Urinary bladder (tissue), 4 donors: ENCODE results near the gene GPR156. TPM values are rescaled to one million over a fixed set of nuclear protein-coding genes. Genes with fewer than 3 reads are reported as not detected.

Experiments
- DNase-seq: peaks from one replicate; pipeline ENCODE4 v3.0.0-alpha.2; 2015; ENCODE audit errors: extremely low spot score
- H3K27ac ChIP-seq: one replicate; pipeline ENCODE4 v1.5.1; 2013; ENCODE audit warnings: low read depth, mild to moderate bottlenecking, moderate library complexity
- H3K36me3 ChIP-seq: one replicate; pipeline ENCODE4 v1.6.1; 2013; ENCODE audit warnings: mild to moderate bottlenecking, moderate library complexity; ENCODE audit not compliant: insufficient read depth
- H3K4me1 ChIP-seq: one replicate; pipeline ENCODE4 v1.6.1; 2013; ENCODE audit warnings: mild to moderate bottlenecking, moderate library complexity; ENCODE audit not compliant: insufficient read depth
- H3K4me3 ChIP-seq: one replicate; pipeline ENCODE4 v1.5.1; 2013; ENCODE audit warnings: low read depth, low read length
- WGBS: extraction: QIAGEN DNeasy Blood & Tissue Kit; methylation state at CpG from one replicate; pipeline ENCODE4 v1.1.7; 2013; 5-methylcytosine and 5-hydroxymethylcytosine counted together
- polyA plus RNA-seq: library from polyadenylated mRNA; stranded (reverse); fragments of 200-250 nt; gene quantifications from one replicate; pipeline ENCODE4 v1.2.3, GENCODE V29; 2013
- total RNA-seq: library from RNA; depleted of rRNA; stranded (reverse); fragments of >200 nt; gene quantifications from one replicate; pipeline ENCODE4 v1.2.3, GENCODE V29; 2014
- donor health status: healthy with polysubstance abuse.
- donor health status: healthy.

Gene GPR156
- total and polyA plus RNA-seq, 2 donors, result 2.0 to 3.0 TPM

DNA sequence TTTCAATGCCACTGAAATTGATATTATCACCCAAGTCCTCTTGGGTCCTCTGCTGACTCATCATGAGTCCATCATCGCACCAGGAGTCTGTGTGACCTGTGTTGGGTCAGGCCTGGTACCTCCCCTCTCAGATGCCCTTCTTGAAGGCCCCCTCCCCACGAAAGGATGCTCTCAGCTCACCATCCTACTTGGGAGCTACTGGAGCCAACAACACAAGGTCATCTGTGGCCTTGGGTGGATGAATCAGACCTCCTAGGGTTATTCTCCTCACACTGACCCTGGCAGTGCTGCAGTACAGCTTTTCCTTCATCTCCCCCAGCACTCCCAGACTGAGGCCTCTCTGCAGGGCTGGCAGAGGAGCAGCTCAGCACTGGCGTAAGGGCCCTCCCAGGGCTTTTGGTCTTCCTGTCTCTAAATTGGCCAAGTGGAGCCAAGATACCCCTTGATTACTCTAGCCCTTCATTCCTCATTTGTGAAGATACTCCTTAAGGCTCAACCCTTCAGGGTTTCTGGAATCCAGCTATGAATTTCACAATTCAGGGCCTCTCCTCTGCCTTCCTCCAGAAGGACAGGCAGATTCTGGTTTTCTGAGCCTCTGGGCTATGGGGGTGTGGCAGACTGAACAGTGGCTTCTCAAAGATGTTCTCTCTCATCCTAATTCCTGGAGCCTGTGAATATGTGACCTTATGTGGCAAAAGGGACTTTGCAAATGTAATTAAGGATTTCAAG lies 110.0 kb downstream of the GPR156 start:
- DNase-seq, result no peak
- 95% methylated on average over 3 of the region's 3 CpGs for WGBS
- Histone ChIP-seq H3K36me3 (no peaks in the 10 kb centered on the region), H3K27ac (no peak overlapping the region), H3K4me3 (no peak overlapping the region), H3K4me1 (no peaks in the 10 kb centered on the region)

DNA sequence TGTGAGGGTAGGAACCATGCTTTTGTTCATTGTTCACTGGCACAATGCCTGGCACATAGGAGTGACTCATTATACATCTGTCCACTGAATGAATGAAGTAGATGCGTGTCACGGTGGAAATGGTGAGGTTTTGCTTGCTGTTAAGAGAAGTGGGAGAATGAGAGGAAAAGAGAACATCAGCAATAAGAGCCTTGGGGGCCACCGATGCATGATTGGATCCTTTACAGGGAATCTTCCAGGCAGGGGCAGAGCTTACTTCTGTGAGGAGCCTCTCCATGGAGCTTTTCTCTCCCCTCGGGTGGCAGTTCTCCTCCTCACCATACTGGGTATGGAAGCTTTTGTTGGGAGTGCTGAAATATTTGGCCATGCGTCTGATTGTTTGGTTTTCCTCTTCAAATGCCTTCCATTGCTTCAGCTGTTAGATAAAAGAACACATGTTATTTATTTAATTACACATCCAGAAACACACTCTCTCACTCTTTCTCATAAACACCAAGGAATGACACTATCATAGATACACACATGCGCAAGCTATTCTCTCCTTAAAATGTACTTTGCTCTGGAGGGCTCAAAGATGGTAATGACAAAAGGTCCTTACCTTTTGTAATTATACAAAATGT lies 111.9 kb downstream of the GPR156 start:
- no peak for DNase-seq
- 87% methylated on average over 6 of the region's 6 CpGs for WGBS

DNA sequence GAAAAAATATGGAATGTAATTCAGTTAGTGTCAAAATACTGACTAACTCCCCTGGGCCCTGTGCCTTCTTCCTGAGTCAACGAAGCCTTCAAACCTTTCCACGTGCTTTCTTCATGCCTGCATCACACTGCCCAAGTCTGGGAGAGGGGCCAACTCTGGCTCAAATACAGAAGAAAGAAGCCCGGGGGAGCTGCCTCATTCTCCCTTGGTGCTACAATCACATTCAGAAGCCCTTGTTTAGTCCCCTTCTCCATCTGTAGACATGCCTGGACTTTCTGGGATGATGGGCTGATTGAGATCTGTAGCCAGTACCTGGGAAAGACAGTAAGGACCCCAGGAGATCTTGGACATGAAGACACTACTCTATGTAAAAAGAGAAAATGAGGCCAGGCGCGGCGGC lies 113.0 kb downstream of the GPR156 start:
- Histone ChIP-seq H3K4me3 (no peak overlapping the region), H3K27ac (no peak overlapping the region), H3K4me1 (no peaks in the 10 kb centered on the region), H3K36me3 (no peaks in the 10 kb centered on the region)
- WGBS, result 61% methylated on average over 6 of the region's 6 CpGs
- no peak for DNase-seq

More for the DNA sequence above, 111.9 kb downstream of the GPR156 start:
- Histone ChIP-seq H3K4me3 (no peak overlapping the region), H3K36me3 (no peaks in the 10 kb centered on the region), H3K4me1 (no peaks in the 10 kb centered on the region), H3K27ac (no peak overlapping the region)

- DNase-seq, result no peak
- H3K27ac ChIP-seq, result no peak overlapping the region
Observed at GRCh38 chr3:120171134-120171873, 113.7 kb downstream of the GPR156 start.

GRCh38 chr3:120170223-120170622 lies 114.8 kb downstream of the GPR156 start:
- Histone ChIP-seq H3K27ac (no peak overlapping the region), H3K4me1 (no peaks in the 10 kb centered on the region), H3K36me3 (no peaks in the 10 kb centered on the region), H3K4me3 (no peak overlapping the region)
- DNase-seq, result no peak
- 60% methylated on average over 2 of the region's 2 CpGs for WGBS

More at GRCh38 chr3:120171134-120171873, 113.7 kb downstream of the GPR156 start:
- WGBS, result 79% methylated on average over 8 of the region's 8 CpGs
- no peaks in the 10 kb centered on the region for H3K4me1 ChIP-seq
- H3K4me3 ChIP-seq, result no peak overlapping the region
- no peaks in the 10 kb centered on the region for H3K36me3 ChIP-seq

GRCh38 chr3:120169407-120169806 lies 115.6 kb downstream of the GPR156 start:
- no peak overlapping the region for H3K4me3 ChIP-seq
- H3K36me3 ChIP-seq, result no peaks in the 10 kb centered on the region
- no peaks in the 10 kb centered on the region for H3K4me1 ChIP-seq
- DNase-seq, result no peak
- 93% methylated on average over 5 of the region's 5 CpGs for WGBS
- no peak overlapping the region for H3K27ac ChIP-seq

DNA sequence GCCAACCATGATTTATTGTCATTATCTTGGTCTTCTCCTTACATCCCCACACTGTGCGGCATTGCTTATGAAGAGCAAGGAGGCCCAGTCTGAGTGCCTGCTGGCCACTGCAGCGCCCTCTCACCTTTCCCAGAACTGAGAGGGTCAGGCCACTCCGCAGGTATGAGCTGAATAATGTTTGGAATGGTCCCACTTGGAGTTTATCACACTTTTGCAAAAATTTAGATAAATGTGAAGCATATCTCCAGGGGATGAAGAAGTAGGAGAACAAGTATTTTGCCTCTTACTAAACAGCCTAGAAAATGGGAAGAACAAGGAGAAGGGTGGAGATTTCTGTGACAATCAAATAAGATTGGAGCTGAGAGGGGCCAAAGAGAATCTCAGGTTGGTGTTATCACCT lies 116.4 kb downstream of the GPR156 start:
- H3K4me1 ChIP-seq, result no peaks in the 10 kb centered on the region
- no peak overlapping the region for H3K27ac ChIP-seq
- no peak for DNase-seq
- WGBS, result 93% methylated on average over 3 of the region's 3 CpGs
- H3K36me3 ChIP-seq, result no peaks in the 10 kb centered on the region
- no peak overlapping the region for H3K4me3 ChIP-seq

- Histone ChIP-seq H3K4me3 (no peak overlapping the region), H3K36me3 (no peaks in the 10 kb centered on the region), H3K27ac (no peak overlapping the region), H3K4me1 (no peaks in the 10 kb centered on the region)
- DNase-seq, result no peak
- WGBS, result 91% methylated on average over 9 of the region's 9 CpGs
Observed at GRCh38 chr3:120168038-120168437, 117.0 kb downstream of the GPR156 start.

GRCh38 chr3:120167488-120167887 lies 117.5 kb downstream of the GPR156 start:
- no peak overlapping the region for H3K27ac ChIP-seq
- no peaks in the 10 kb centered on the region for H3K4me1 ChIP-seq
- no peak overlapping the region for H3K4me3 ChIP-seq
- WGBS, result 95% methylated on average over 10 of the region's 10 CpGs
- DNase-seq, result no peak
- H3K36me3 ChIP-seq, result no peaks in the 10 kb centered on the region

DNA sequence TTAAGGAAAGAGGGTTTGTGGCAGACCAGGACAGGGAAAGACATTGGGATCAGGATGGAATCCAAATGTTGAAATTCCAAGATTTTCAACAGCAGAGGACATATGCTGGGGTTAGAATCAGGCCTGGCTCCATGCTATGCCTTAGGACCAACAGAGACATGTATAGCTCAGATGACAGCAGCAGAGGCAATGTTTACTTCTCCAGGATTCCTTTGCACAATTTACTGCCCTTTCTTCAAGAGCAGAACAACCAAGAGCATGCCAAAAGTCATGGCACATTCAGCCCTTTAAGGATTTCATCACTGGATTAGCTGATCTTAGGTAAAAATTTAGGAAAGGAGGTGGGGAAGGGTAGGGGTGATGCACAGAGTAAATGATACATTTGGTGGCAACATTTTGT lies 121.2 kb downstream of the GPR156 start:
- Histone ChIP-seq H3K4me3 (no peak overlapping the region), H3K36me3 (no peaks in the 10 kb centered on the region), H3K27ac (no peak overlapping the region), H3K4me1 (peaks cover 1% of the 10 kb centered on the region)
- DNase-seq, result no peak

DNA sequence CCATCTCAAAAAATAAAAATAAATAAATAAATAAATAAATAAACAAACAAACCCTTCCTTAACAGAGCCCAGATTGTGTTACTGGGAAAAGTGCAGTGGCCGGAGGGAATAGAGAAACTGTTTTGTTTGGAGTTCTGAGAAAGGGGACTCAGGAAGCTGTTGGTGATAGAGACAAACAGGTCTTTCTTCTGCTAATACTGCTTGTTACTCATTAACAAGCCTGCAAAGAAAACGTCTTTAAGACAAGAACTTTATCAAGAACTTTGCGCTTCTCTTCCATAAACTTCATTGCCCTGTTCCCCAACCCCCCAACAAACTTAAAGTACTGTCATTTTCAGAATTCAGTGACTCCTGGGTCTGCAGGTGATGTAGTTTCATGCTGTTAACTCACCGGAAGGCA lies 122.0 kb downstream of the GPR156 start:
- H3K27ac ChIP-seq, result no peak overlapping the region
- 85% methylated on average over 4 of the region's 4 CpGs for WGBS

GRCh38 chr3:120162400-120162799 lies 122.6 kb downstream of the GPR156 start:
- no peak for DNase-seq
- H3K4me1 ChIP-seq, result peaks cover 1% of the 10 kb centered on the region
- no peaks in the 10 kb centered on the region for H3K36me3 ChIP-seq
- H3K27ac ChIP-seq, result no peak overlapping the region
- H3K4me3 ChIP-seq, result no peak overlapping the region

More for the DNA sequence above, 122.0 kb downstream of the GPR156 start:
- Histone ChIP-seq H3K4me3 (no peak overlapping the region), H3K4me1 (peaks cover 1% of the 10 kb centered on the region), H3K36me3 (no peaks in the 10 kb centered on the region)
- DNase-seq, result no peak

DNA sequence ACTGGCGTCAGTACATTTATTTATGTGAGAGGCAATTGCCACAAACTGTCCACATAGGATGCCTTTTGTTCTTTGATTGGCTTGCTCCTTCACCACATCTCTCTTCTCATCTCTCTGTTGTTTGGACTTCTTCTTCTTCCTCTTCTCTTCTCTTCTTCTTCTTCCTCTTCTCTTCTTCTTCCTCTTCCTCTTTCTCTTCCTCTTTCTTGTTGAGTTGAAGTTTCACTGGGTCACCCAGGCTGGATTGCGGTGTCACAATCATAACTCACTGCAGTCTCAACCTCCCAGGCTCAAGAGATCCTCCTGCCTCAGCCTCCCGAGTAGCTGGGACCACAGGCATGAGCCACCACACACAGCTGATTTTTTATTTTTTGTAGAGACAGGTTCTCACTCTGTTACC lies 123.1 kb downstream of the GPR156 start:
- peaks cover 1% of the 10 kb centered on the region for H3K4me1 ChIP-seq
- no peaks in the 10 kb centered on the region for H3K36me3 ChIP-seq
- 95% methylated on average over 3 of the region's 3 CpGs for WGBS
- H3K27ac ChIP-seq, result no peak overlapping the region
- H3K4me3 ChIP-seq, result no peak overlapping the region
- DNase-seq, result no peak

GRCh38 chr3:120160050-120160449 lies 125.0 kb downstream of the GPR156 start:
- Histone ChIP-seq H3K27ac (no peak overlapping the region), H3K4me1 (peaks cover 1% of the 10 kb centered on the region), H3K4me3 (no peak overlapping the region), H3K36me3 (no peaks in the 10 kb centered on the region)
- 15% methylated on average over 1 of the region's 1 CpG for WGBS
- no peak for DNase-seq
